CD4-positive, alpha-beta T cell treated with Interleukin-15 for 1 hour (primary cell): ENCODE measurements around the gene ZDHHC6.
"Not testable (repeated sequence)": the region's sequence is repeated elsewhere in the genome, so short reads cannot be mapped to it uniquely, and the experiment has no call there.

Experiments used
- DNase-seq: peaks from one replicate; pipeline ENCODE4 v3.0.0-alpha.2; 2020

ZDHHC6 gene, protein sequence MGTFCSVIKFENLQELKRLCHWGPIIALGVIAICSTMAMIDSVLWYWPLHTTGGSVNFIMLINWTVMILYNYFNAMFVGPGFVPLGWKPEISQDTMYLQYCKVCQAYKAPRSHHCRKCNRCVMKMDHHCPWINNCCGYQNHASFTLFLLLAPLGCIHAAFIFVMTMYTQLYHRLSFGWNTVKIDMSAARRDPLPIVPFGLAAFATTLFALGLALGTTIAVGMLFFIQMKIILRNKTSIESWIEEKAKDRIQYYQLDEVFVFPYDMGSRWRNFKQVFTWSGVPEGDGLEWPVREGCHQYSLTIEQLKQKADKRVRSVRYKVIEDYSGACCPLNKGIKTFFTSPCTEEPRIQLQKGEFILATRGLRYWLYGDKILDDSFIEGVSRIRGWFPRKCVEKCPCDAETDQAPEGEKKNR

DNA sequence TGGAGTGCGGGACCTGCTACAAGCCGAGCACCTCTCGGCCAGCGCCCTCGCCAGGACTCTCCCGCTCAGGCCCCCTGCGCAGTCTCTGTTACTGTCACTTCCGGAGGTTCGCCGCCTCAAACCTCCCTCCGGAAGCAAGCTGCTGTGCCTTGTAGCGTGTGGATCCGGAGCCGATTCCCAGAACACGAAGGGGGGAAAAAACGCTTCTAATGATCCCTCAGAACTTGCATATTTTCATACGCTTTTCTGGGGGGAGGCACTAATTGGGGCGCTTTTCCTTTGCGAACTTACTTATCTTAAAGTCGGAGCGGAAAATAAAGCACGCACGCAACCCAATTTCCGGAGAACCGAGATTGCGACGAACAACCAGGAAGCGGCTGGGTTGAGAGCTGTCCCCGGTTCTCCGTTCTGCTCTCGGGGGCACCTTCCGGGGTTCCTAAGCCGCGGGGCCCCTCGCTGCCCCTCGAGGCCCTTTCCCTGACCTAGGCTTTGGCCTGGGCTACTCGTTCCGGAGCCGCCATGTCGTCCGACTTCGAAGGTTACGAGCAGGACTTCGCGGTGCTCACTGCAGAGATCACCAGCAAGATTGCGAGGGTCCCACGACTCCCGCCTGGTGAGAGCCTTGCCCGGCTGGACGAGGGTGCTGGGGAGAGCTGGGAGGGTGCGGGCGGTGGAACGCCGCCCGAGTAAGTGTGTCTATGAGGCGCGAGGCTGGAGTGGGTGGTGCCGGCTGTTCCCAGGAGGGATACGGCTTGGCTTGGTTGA is at the start of gene ZDHHC6, which contains the start of gene VTI1A:
Gene ZDHHC6 (minus strand): TSS at position 60 of the 765 bp plus-strand sequence. CDS start 1,478 bp downstream, outside the sequence.
Gene VTI1A (plus strand): TSS at position 361 of the 765 bp plus-strand sequence. CDS start 159 bp downstream, at position 520.
- DNase-seq, result peak; percentile 83

GRCh38 chr10:112492736-112493135 is 46.0 kb upstream of the ZDHHC6 start:
- no peak for DNase-seq

DNA sequence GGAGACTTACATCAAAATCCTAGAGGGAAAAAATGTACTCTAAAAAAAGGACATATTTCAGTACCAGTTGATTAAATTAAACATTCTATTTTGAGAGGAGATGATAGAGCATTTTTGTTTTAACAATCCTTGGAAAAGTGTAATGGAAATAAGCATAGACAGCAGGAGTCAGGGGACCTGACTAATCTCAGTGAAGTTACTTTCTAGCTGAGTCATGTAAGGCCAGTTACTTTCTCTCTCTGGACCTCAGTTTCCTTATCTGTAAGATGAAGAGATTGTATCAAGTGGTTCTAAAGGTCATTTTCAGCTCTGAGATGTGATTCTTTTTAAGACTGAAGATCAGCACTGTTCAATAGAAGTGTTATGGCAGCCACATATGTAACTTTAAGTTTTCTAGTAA is 44.4 kb upstream of the ZDHHC6 start:
- no peak for DNase-seq

DNA sequence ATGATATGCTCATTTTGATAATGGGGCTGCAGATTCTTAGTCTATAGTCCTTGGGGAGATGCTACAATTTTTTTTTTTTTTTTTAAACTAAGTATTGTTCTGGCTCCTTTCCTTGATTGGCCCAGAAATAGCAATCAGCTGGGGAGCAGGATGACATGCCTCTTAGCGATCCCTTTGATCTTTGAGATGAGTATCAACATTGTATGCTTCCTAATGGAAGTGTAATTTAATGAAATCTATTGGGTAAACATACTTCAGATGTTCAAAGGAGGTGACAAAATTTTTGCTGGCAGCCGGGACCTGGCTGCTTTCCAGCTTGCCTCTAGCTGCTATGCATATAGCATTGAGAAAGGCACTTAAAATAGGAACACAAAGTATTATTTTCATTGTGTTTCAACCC is 43.8 kb upstream of the ZDHHC6 start:
- no peak for DNase-seq

DNA sequence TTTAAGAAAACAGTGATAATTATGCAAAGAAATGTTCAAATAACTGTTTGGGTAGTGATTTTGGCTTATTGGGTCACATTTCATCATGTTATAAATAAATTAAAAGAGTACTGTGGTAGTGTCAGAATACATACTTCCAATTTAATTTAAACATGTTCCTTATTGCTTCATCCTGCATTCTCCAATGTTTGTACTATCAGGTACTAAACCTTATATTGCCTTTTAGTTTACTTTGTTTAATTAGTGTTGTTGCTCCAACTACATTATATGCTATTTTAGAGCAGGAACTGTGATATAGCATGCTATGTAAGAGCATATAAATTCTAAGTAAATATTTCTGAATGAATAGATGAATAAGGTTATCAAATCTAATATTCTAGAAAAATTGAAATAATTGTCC is 41.2 kb upstream of the ZDHHC6 start:
- DNase-seq, result no peak

DNA sequence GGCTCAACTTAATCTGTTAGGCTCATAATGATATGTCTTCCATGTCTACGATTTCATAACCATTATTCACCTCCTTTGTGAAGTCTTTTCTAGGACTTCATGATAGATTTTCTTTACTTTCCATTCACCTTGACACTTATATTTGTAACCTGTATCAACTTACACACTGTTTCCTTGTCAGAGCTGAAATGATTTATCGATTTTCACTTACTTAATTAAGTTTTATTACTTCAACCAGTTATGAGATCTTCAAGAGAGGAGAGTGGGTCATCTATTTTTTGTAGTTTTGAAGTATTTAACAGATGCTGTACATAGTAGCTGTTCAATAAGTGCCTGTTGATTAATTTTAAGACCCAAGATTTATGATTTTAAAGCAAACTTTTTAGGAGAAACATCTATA is 37.7 kb upstream of the ZDHHC6 start:
- no peak for DNase-seq

GRCh38 chr10:112481602-112482001 is 34.9 kb upstream of the ZDHHC6 start:
- no peak for DNase-seq

DNA sequence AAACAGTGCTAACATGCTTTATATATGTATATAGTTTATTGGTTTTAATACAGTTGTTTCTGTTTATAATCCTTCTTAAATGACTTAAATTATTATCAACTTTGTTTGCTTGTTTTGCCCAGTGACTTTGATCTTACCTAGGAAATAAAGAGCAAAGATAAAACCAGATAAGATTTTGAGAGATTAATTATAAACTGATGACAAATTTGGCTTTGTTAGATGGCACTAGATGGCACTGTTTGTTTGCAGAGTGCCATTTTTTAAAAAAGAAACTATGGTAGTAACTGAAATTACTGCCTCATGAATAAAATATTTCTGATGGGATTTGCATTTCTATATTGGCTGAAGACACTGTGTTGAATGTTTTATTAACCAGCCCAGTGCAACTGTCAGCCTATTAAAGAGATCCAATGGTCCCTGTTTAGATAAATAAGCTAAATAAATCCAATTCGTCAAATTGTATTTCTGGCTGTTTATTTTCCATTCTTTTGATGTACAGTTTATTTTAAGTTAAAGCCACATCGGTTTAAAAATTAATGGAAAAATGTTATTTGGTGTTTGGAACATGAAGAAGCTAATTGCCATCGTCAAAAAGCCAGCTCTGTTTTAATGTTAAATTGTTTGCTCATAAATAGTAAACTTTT is 29.0 kb upstream of the ZDHHC6 start:
- DNase-seq, result no peak

DNA sequence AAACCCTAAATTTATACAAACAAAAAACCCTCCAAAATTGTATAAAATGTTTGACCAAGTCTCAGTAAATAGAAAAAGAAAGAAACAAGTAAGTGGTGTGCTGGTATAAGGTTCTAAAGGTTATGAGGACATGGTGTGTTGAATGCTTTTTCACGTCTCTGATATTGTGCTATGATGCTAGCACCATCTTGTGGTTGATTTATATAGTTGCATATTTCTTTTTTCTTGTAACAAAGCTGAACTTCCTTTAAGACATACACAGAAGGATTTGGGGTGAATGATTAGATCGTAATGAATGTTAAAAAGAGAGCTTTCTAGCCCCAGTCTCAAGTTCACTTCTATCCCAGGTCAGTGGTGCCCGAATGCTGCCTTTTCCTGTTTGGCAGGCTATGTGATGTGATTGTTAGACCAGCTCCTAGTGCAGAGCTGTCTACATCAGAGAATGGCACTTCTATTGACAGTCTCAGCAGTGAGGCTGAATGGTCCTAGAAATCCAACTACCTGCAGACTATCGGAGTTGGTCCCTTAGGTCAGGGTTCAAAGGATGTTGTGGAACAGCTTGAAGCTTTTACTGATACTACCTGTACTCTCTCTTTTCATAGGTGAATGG is 25.3 kb upstream of the ZDHHC6 start:
- no peak for DNase-seq

- no peak for DNase-seq
Measured at GRCh38 chr10:112467541-112468075, 20.9 kb upstream of the ZDHHC6 start.

DNA sequence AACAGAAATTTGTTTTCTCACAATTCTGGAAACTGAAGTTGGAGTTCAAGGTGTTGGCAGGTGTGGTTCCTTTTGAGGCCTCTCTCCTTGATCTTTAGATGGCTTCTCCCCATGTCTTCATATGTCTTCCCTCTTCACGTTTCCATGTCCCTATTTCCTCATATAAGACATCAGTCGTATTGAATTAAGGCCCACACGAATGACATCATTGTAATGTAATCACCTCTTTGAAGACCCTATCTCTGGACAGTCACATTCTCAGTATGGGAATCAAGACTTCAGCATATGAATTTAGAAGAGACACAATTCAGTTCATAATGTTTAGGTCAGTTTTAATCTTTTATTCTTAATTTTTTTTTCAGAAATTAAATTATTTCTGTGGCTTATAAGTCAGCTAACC is 20.1 kb upstream of the ZDHHC6 start:
- no peak for DNase-seq

GRCh38 chr10:112465299-112465883 is 18.7 kb upstream of the ZDHHC6 start:
- DNase-seq, result no peak

GRCh38 chr10:112464074-112464473 is 17.4 kb upstream of the ZDHHC6 start:
- DNase-seq, result not testable (repeated sequence)

GRCh38 chr10:112461029-112461887 is 14.5 kb upstream of the ZDHHC6 start:
- no peak for DNase-seq

- no peak for DNase-seq
Measured at GRCh38 chr10:112460366-112460765, 13.7 kb upstream of the ZDHHC6 start.

DNA sequence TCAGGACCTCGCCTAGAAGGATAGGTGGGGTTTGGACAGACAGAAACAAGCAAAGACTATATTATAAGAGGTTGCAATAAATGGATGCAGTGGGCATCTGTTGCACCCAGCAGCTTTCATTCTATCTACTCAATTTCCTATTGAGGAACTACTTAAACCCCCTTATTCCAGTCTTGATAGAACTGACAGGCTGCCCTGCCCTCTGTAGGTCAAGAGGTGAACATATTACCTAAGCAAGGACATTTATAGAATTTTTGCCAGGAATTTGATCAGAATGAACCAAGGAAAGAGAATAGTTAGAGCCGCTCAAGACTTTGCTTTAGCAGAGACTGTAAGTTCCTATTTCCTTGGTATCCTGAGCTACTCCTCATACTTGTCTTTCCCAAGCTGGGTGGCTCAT is 9.8 kb upstream of the ZDHHC6 start:
- no peak for DNase-seq

DNA sequence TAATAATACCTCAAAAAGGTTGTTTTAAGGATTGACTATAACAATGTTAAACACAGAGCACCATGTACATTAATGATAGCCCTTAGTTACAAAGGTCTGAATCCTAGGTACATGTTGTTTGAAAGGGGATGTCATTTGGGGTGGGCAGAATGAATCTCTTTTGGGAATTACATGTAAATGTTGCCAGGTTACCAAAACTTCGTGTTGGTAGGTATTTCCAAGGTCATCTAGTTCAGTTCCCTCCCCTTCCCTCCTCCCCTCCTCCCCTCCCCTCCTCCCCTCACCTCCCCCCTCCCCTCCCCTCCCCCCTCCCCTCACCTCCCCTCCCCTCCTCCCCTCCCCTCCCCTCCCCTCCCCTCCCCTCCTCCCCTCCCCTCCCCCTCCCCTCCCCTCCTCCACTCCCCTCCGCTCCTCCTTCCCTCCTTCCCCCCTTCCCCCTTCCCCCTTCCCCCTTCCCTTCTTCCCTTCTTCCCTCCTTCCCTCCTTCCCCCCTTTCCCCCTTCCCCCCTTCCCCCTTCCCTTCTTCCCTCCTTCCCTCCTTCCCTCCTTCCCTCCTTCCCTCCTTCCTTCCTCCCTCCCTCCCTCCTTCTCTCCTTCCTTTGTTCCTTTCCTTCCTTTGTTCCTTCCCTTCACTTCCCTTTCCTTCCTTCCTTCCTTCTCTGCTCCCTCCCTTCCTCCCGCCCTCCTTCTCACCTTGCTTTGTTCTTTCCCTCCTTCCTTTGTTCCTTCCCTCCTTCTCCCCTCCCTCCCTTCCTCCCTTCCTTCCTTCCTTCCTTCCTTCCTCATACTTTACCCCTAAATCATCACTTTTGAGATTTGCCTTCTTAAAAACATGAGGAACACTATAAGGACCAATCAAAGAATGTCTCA is 8.4 kb upstream of the ZDHHC6 start:
- DNase-seq, result no peak

DNA sequence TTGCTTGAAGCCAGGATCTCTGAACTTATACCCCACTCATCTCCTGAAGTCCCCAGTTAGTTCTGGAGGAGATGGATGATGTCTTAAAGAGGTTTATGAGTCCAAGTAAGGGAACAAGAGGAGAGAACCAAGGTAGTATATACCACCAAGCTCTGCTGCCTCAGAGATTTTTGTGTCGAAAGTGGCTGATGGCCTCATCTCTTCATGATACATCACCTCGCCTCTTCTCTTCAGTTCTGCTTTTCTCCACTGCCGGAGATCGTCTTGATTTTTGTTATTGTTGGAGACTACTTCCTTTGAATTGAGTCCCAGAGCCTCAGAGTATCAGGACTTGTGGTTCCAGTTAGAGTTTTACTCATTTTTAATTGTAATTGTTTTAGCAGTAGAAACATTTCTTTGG is 2.2 kb upstream of the ZDHHC6 start:
- no peak for DNase-seq

- no peak for DNase-seq
Measured at GRCh38 chr10:112447620-112447928, 860 bp upstream of the ZDHHC6 start.

- DNase-seq, result no peak
Measured at GRCh38 chr10:112446055-112446854, 459 bp downstream of the ZDHHC6 start.
